Osteoblast (primary cell): ENCODE results near the gene CALHM1. TPM values are rescaled to one million over a fixed set of nuclear protein-coding genes. Genes with fewer than 3 reads are reported as not detected.

Source experiments
- DNase-seq: peaks from one replicate; pipeline ENCODE4 v3.0.0; 2011; ENCODE audit warnings: low spot score, mixed read lengths; ENCODE audit not compliant: insufficient read length; ENCODE audit errors: missing footprints
- H2AFZ ChIP-seq: 2 replicates; pipeline ENCODE4 v1.6.0; 2011; ENCODE audit warnings: mild to moderate bottlenecking, low read length
- H3K27ac ChIP-seq: 2 replicates; pipeline ENCODE4 v1.5.1; 2011; ENCODE audit warnings: mild to moderate bottlenecking, low read depth, low read length, moderate library complexity
- H3K27me3 ChIP-seq: 2 replicates; pipeline ENCODE4 v1.6.0; 2012; ENCODE audit warnings: mild to moderate bottlenecking, control low read depth, inconsistent platforms, low read length, moderate library complexity; ENCODE audit not compliant: insufficient read depth
- H3K36me3 ChIP-seq: 2 replicates; pipeline ENCODE4 v1.5.1; 2011; ENCODE audit warnings: mild to moderate bottlenecking, low read length, control low read depth, moderate library complexity; ENCODE audit not compliant: insufficient read depth
- H3K4me1 ChIP-seq: 2 replicates; pipeline ENCODE4 v1.5.1; 2011; ENCODE audit warnings: mild to moderate bottlenecking, low read length, control low read depth, moderate library complexity; ENCODE audit not compliant: insufficient read depth
- H3K4me2 ChIP-seq: 2 replicates; pipeline ENCODE4 v1.6.0; 2011; ENCODE audit warnings: mild to moderate bottlenecking, low read length; ENCODE audit not compliant: insufficient read depth
- H3K4me3 ChIP-seq: fragments of 200-600 bp; sonication (generic); 3 replicates; pipeline ENCODE4 v1.5.1; 2012; ENCODE audit warnings: mild to moderate bottlenecking, low read length, inconsistent platforms; ENCODE audit not compliant: insufficient read depth
- H3K79me2 ChIP-seq: 2 replicates; pipeline ENCODE4 v1.6.0; 2012; ENCODE audit warnings: mild to moderate bottlenecking, low read length, control low read depth, inconsistent platforms; ENCODE audit not compliant: insufficient read depth
- H3K9me3 ChIP-seq: 2 replicates; pipeline ENCODE4 v1.5.1; 2011; ENCODE audit warnings: low read depth, low read length, control low read depth
- H4K20me1 ChIP-seq: 2 replicates; pipeline ENCODE4 v1.6.0; 2012; ENCODE audit warnings: mild to moderate bottlenecking, low read length, control low read depth; ENCODE audit not compliant: insufficient read depth
- CTCF ChIP-seq: IDR thresholded peaks from 2 replicates; pipeline ENCODE4 v1.5.1; 2011; ENCODE audit warnings: mild to moderate bottlenecking, low read depth, low read length, moderate library complexity; ENCODE audit errors: extremely low read depth
- total RNA-seq: library from RNA; depleted of rRNA; stranded (reverse); fragments of >200 nt; gene quantifications from 2 replicates; pipeline ENCODE4 v1.2.3, GENCODE V29; 2012

The CALHM1 gene
- total RNA-seq, 1 donor: not detected

- Histone ChIP-seq H3K36me3 (peaks cover 72% of the 10 kb centered on the region), H3K9me3 (no peaks in the 10 kb centered on the region), H3K27ac (no peak overlapping the region), H2AFZ (no peak overlapping the region), H4K20me1 (peaks cover 48% of the 10 kb centered on the region), H3K27me3 (no peaks in the 10 kb centered on the region), H3K4me3 (no peak overlapping the region), H3K79me2 (peaks cover 25% of the 10 kb centered on the region), H3K4me1 (peaks cover 43% of the 10 kb centered on the region), H3K4me2 (no peak overlapping the region)
- TF ChIP-seq CTCF: no peak
- no peak for DNase-seq
Observed at GRCh38 chr10:103444478-103444877, 14.2 kb downstream of the CALHM1 start.

GRCh38 chr10:103443475-103444185 is 15.1 kb downstream of the CALHM1 start:
- no peak for DNase-seq
- Histone ChIP-seq H3K4me3 (no peak overlapping the region), H3K4me1 (peaks cover 35% of the 10 kb centered on the region), H4K20me1 (peaks cover 42% of the 10 kb centered on the region), H3K27me3 (no peaks in the 10 kb centered on the region), H3K4me2 (no peak overlapping the region), H3K36me3 (peaks cover 76% of the 10 kb centered on the region), H3K79me2 (peaks cover 21% of the 10 kb centered on the region), H3K9me3 (no peaks in the 10 kb centered on the region), H2AFZ (no peak overlapping the region), H3K27ac (no peak overlapping the region)
- TF ChIP-seq CTCF: no peak

- no peaks in the 10 kb centered on the region for H3K9me3 ChIP-seq
- peaks cover 12% of the 10 kb centered on the region for H3K79me2 ChIP-seq
- no peak overlapping the region for H2AFZ ChIP-seq
- peaks cover 38% of the 10 kb centered on the region for H4K20me1 ChIP-seq
- TF ChIP-seq CTCF: no peak
- peaks cover 31% of the 10 kb centered on the region for H3K4me1 ChIP-seq
- peak; percentile 95 for DNase-seq
- no peak overlapping the region for H3K4me3 ChIP-seq
- no peaks in the 10 kb centered on the region for H3K27me3 ChIP-seq
- peak overlapping the region; percentile 19 for H3K4me2 ChIP-seq
- peaks cover 80% of the 10 kb centered on the region for H3K36me3 ChIP-seq
- peak overlapping the region; percentile 84 for H3K27ac ChIP-seq
Observed at GRCh38 chr10:103442031-103442461, 16.7 kb downstream of the CALHM1 start.

- Histone ChIP-seq H3K79me2 (peaks cover 8% of the 10 kb centered on the region), H3K36me3 (peaks cover 79% of the 10 kb centered on the region), H2AFZ (no peak overlapping the region), H3K4me3 (no peak overlapping the region), H3K4me1 (peaks cover 27% of the 10 kb centered on the region), H3K4me2 (no peak overlapping the region), H3K9me3 (no peaks in the 10 kb centered on the region), H4K20me1 (peaks cover 37% of the 10 kb centered on the region), H3K27ac (peak overlapping the region; percentile 84), H3K27me3 (no peaks in the 10 kb centered on the region)
- no peak for TF ChIP-seq CTCF
- DNase-seq: peak; percentile 49
Observed at GRCh38 chr10:103441611-103442010, 17.1 kb downstream of the CALHM1 start.
